Keratinocyte (primary cell): ENCODE data around the gene PTPRR. TPM values are rescaled to one million over a fixed set of nuclear protein-coding genes. Genes with fewer than 3 reads are reported as not detected.

Experiments used
- DNase-seq: peaks from one replicate; pipeline ENCODE4 v3.0.0-alpha.2; 2011; ENCODE audit warnings: low read depth, missing footprints, low spot score
- FAIRE-seq: peaks from 2 replicates; lab custom pipeline; 2011; peaks lifted over from hg19 to GRCh38; lab: Jason Lieb, UNC
- H2AFZ ChIP-seq: 2 replicates; pipeline ENCODE4 v1.6.0; 2012; ENCODE audit warnings: low read length, control low read depth, inconsistent platforms; ENCODE audit not compliant: control insufficient read depth
- H3K27ac ChIP-seq: 2 replicates; pipeline ENCODE4 v1.5.1; 2011; ENCODE audit warnings: low read length; ENCODE audit not compliant: control insufficient read depth, insufficient read depth
- H3K27me3 ChIP-seq: 3 replicates; pipeline ENCODE4 v1.6.0; 2011; ENCODE audit warnings: low read length; ENCODE audit not compliant: control insufficient read depth, insufficient read depth; ENCODE audit errors: extremely low read depth
- H3K36me3 ChIP-seq, 2 experiments: 2 replicates in 1 of 2; 3 replicates in 1 of 2; pipeline ENCODE4 v1.5.1; 2011; ENCODE audit warnings: low read length in 2 of 2, mild to moderate bottlenecking in 1 of 2; ENCODE audit not compliant: control insufficient read depth in 2 of 2, insufficient read depth in 2 of 2; ENCODE audit errors: extremely low read depth in 1 of 2
- H3K4me1 ChIP-seq: 3 replicates; pipeline ENCODE4 v1.5.1; 2011; ENCODE audit warnings: low read length; ENCODE audit not compliant: control insufficient read depth, insufficient read depth; ENCODE audit errors: extremely low read depth
- H3K4me2 ChIP-seq: 3 replicates; pipeline ENCODE4 v1.6.0; 2011; ENCODE audit warnings: low read depth, low read length; ENCODE audit not compliant: control insufficient read depth, insufficient read depth; ENCODE audit errors: extremely low read depth
- H3K4me3 ChIP-seq, 3 experiments: fragments of 200-600 bp in 1 of 3; sonication (generic) in 1 of 3; 2 replicates in 2 of 3; 3 replicates in 1 of 3; pipeline ENCODE4 v1.5.1; 2011 to 2016; ENCODE audit warnings: low read length in 3 of 3, mild to moderate bottlenecking in 3 of 3, control low read depth in 2 of 3, inconsistent platforms in 1 of 3, low read depth in 1 of 3, mixed read lengths in 1 of 3, mixed run types in 1 of 3, moderate library complexity in 1 of 3; ENCODE audit not compliant: control insufficient read depth in 2 of 3, insufficient read depth in 2 of 3; ENCODE audit errors: extremely low read depth in 1 of 3
- H3K79me2 ChIP-seq: 2 replicates; pipeline ENCODE4 v1.6.0; 2012; ENCODE audit warnings: low read length; ENCODE audit not compliant: control insufficient read depth, insufficient read depth
- H3K9ac ChIP-seq: 3 replicates; pipeline ENCODE4 v1.6.0; 2011; ENCODE audit warnings: low read length; ENCODE audit not compliant: control insufficient read depth, insufficient read depth; ENCODE audit errors: extremely low read depth
- H3K9me1 ChIP-seq: 3 replicates; pipeline ENCODE4 v1.6.0; 2011; ENCODE audit warnings: low read length; ENCODE audit not compliant: control insufficient read depth, insufficient read depth; ENCODE audit errors: extremely low read depth
- H3K9me3 ChIP-seq: 2 replicates; pipeline ENCODE4 v1.5.1; 2012; ENCODE audit warnings: low read depth, low read length; ENCODE audit not compliant: control insufficient read depth
- H4K20me1 ChIP-seq: 3 replicates; pipeline ENCODE4 v1.6.0; 2011; ENCODE audit warnings: low read length; ENCODE audit not compliant: control insufficient read depth, insufficient read depth; ENCODE audit errors: extremely low read depth
- CTCF ChIP-seq, 3 experiments: IDR thresholded peaks in 1 of 3; conservative IDR thresholded peaks in 1 of 3; optimal IDR thresholded peaks in 1 of 3; 2 replicates in 2 of 3; 3 replicates in 1 of 3; pipeline versions ENCODE3 to v1.5.1; 2011; ENCODE audit warnings: low read length in 3 of 3, mild to moderate bottlenecking in 3 of 3, moderate library complexity in 2 of 3, control low read depth in 1 of 3, inconsistent platforms in 1 of 3; ENCODE audit not compliant: insufficient read depth in 2 of 3; ENCODE audit errors: extremely low read depth in 1 of 3
- EZH2 ChIP-seq: IDR thresholded peaks from one replicate; pipeline ENCODE4 v1.6.1; 2012; ENCODE audit warnings: inconsistent platforms, mild to moderate bottlenecking, low read length, moderate library complexity
- dilution Hi-C: fragments of 300-500 bp; cut with MboI; formaldehyde crosslinking; loops from one replicate; pipeline ENCODE4 v1.7.0; 2020; ENCODE audit warnings: low sequenced_read_pairs; ENCODE audit not compliant: extremely low pct_ligation_motif_present
- polyA plus RNA-seq, 5 experiments: library from polyadenylated mRNA; depleted of rRNA in 3 of 5; stranded (reverse) in 3 of 5; stranded (forward) in 1 of 5; unstranded in 1 of 5; fragments of >200 nt; gene quantifications; 1 replicate in 1 of 5; 2 replicates in 3 of 5; 3 replicates in 1 of 5; pipeline versions ENCODE4 v1.2.1 to v1.2.3, GENCODE V29; 2011 to 2012; ENCODE audit warnings: missing spikeins in 2 of 5, low read depth in 1 of 5, low replicate concordance in 1 of 5

The PTPRR gene
- polyA plus RNA-seq, 1 donor (not counting 4 experiments of a cell fraction or from before 2014, with no cell fraction given), result 3.1 TPM

GRCh38 chr12:70747445-70748260, 172.9 kb downstream of the PTPRR start:
- Histone ChIP-seq H3K9me3 (no peaks in the 10 kb centered on the region), H3K4me1 (peaks cover 12% of the 10 kb centered on the region), H3K27me3 (no peaks in the 10 kb centered on the region), H3K9ac (no peak overlapping the region), H2AFZ (no peak overlapping the region), H3K79me2 (no peaks in the 10 kb centered on the region), H4K20me1 (no peaks in the 10 kb centered on the region), H3K36me3 (no peaks in the 10 kb centered on the region), H3K4me3 (no peak overlapping the region), H3K27ac (no peak overlapping the region), H3K4me2 (no peak overlapping the region), H3K9me1 (no peaks in the 10 kb centered on the region)
- dilution Hi-C loops, result loop anchor here (25.0 kb wide), 1 partner anchor 265 kb away; no protein-coding TSS in a partner anchor
- no peak for FAIRE-seq
- DNase-seq, result no peak
- no peak for TF ChIP-seq CTCF (optimal IDR thresholded peaks at IDR 0.05 in 1 of 3, IDR thresholded peaks at IDR 0.05 in 1 of 3, conservative IDR thresholded peaks at IDR 0.05 in 1 of 3; ENCODE audit: extremely low read depth in 1 of 3, insufficient read depth in 2 of 3, low read length in 3 of 3)
- no peak for TF ChIP-seq EZH2

GRCh38 chr12:70745048-70745447, 175.5 kb downstream of the PTPRR start:
- no peak overlapping the region for H3K9ac ChIP-seq
- no peaks in the 10 kb centered on the region for H3K27me3 ChIP-seq
- no peak overlapping the region for H2AFZ ChIP-seq
- no peaks in the 10 kb centered on the region for H3K9me1 ChIP-seq
- dilution Hi-C loops, result loop anchor here (25.0 kb wide), 1 partner anchor 267 kb away; no protein-coding TSS in a partner anchor
- FAIRE-seq, result no peak
- no peaks in the 10 kb centered on the region for H4K20me1 ChIP-seq
- H3K4me1 ChIP-seq, result peaks cover 12% of the 10 kb centered on the region
- DNase-seq, result no peak
- H3K36me3 ChIP-seq, result no peaks in the 10 kb centered on the region
- H3K27ac ChIP-seq, result no peak overlapping the region
- H3K4me2 ChIP-seq, result no peak overlapping the region
- H3K4me3 ChIP-seq, result no peak overlapping the region
- no peaks in the 10 kb centered on the region for H3K79me2 ChIP-seq
- H3K9me3 ChIP-seq, result no peaks in the 10 kb centered on the region
- no peak for TF ChIP-seq EZH2
